OCI-LY7 (cell line): ENCODE data around the gene PRKAG2. TPM values are rescaled to one million over a fixed set of nuclear protein-coding genes. Genes with fewer than 3 reads are reported as not detected.

Source experiments
- BruUV-seq: library from RNA; stranded (reverse); fragments of 400-500 nt; replicated peaks from 2 replicates; lab custom pipeline; 2021; lab: Mats Ljungman, UMichigan
- CTCF ChIA-PET: fragments of 300-600 bp; sonication (Branson Sonifier 250); formaldehyde crosslinking; loops from one replicate; lab custom pipeline; 2022; ENCODE audit warnings: antibody characterized with exemption; ENCODE audit not compliant: unreplicated experiment; lab: Charles Lee
- POLR2A ChIA-PET: fragments of 300-600 bp; sonication (Branson Sonifier 250); formaldehyde crosslinking; loops from one replicate; lab custom pipeline; 2022; ENCODE audit warnings: antibody characterized with exemption; lab: Charles Lee
- DNase-seq: peaks from one replicate; pipeline ENCODE4 v3.0.0-alpha.2; 2015; ENCODE audit warnings: low spot score
- H2AFZ ChIP-seq: fragments of 200-600 bp; sonication (generic), shearing (Covaris generic); 2 replicates; pipeline ENCODE4 v1.6.1; 2014; ENCODE audit warnings: mild to moderate bottlenecking, antibody characterized with exemption, low read length, moderate library complexity
- H3K27ac ChIP-seq: fragments of 200-600 bp; sonication (generic); 2 replicates; pipeline ENCODE4 v1.5.1; 2014; ENCODE audit warnings: mixed run types, low read depth, mild to moderate bottlenecking, moderate library complexity, low read length, inconsistent platforms; ENCODE audit not compliant: poor library complexity, severe bottlenecking
- H3K36me3 ChIP-seq: fragments of 200-600 bp; sonication (generic); 2 replicates; pipeline ENCODE4 v1.6.1; 2014; ENCODE audit warnings: mild to moderate bottlenecking, antibody characterized with exemption, low read length, moderate library complexity, mixed read lengths; ENCODE audit not compliant: insufficient read depth
- H3K4me1 ChIP-seq: fragments of 200-600 bp; sonication (generic); 2 replicates; pipeline ENCODE4 v1.5.1; 2014; ENCODE audit warnings: mild to moderate bottlenecking, low read length; ENCODE audit not compliant: insufficient read depth, poor library complexity, severe bottlenecking
- H3K4me2 ChIP-seq: fragments of 200-600 bp; sonication (generic); 2 replicates; pipeline ENCODE4 v1.6.1; 2014; ENCODE audit warnings: mild to moderate bottlenecking, low read length
- H3K4me3 ChIP-seq: fragments of 200-600 bp; sonication (generic); 2 replicates; pipeline ENCODE4 v1.5.1; 2014; ENCODE audit warnings: mild to moderate bottlenecking, low read depth, low read length; ENCODE audit not compliant: poor library complexity, severe bottlenecking
- H3K79me2 ChIP-seq: fragments of 200-600 bp; sonication (generic); 2 replicates; pipeline ENCODE4 v1.6.1; 2016; ENCODE audit warnings: low read depth, mild to moderate bottlenecking, low read length, moderate library complexity, mixed read lengths; ENCODE audit not compliant: insufficient read depth
- H3K9me2 ChIP-seq: fragments of 200-600 bp; sonication (generic); 2 replicates; pipeline ENCODE4 v1.6.1; 2016; ENCODE audit warnings: mild to moderate bottlenecking, low read length, mixed read lengths; ENCODE audit not compliant: insufficient read depth
- H3K9me3 ChIP-seq: fragments of 200-600 bp; sonication (generic); 2 replicates; pipeline ENCODE4 v1.6.1; 2014; ENCODE audit warnings: mild to moderate bottlenecking, mixed run types, low read length, mixed read lengths
- H4K20me1 ChIP-seq: fragments of 200-600 bp; sonication (generic); 2 replicates; pipeline ENCODE4 v1.6.1; 2014; ENCODE audit warnings: mild to moderate bottlenecking, antibody characterized with exemption, low read length, moderate library complexity, mixed read lengths; ENCODE audit not compliant: insufficient read depth
- EZH2phosphoT487 ChIP-seq: fragments of 200-600 bp; sonication (generic); IDR thresholded peaks from 2 replicates; pipeline ENCODE4 v1.6.1; 2018; ENCODE audit warnings: low read depth, borderline replicate concordance, mild to moderate bottlenecking, mixed run types, antibody characterized with exemption, low read length, moderate library complexity, mixed read lengths
- intact Hi-C: fragments of 100-400 bp; cut with micrococcal nuclease; formaldehyde crosslinking; loops from one replicate; pipeline ENCODE4 v1.10.0; 2022; ENCODE audit not compliant: unreplicated experiment
- total RNA-seq, 2 experiments: library from RNA; depleted of rRNA in 1 of 2; stranded (reverse); fragments of >200 nt in 1 of 2; shearing (Covaris generic) in 1 of 2; gene quantifications; 2 replicates each; pipeline ENCODE4 v1.2.3, GENCODE V29; 2014 to 2022
- TF ChIP-seq, protein P1 (sequence below): fragments of 200-600 bp; sonication (generic); conservative IDR thresholded peaks from 2 replicates; pipeline ENCODE4 v1.5.1; 2014; ENCODE audit warnings: mild to moderate bottlenecking, antibody characterized with exemption, low read length, moderate library complexity, mixed read lengths

PRKAG2 gene
- total RNA-seq, 2 experiments from 2014 or later, result 1.2 to 5.1 TPM

DNA sequence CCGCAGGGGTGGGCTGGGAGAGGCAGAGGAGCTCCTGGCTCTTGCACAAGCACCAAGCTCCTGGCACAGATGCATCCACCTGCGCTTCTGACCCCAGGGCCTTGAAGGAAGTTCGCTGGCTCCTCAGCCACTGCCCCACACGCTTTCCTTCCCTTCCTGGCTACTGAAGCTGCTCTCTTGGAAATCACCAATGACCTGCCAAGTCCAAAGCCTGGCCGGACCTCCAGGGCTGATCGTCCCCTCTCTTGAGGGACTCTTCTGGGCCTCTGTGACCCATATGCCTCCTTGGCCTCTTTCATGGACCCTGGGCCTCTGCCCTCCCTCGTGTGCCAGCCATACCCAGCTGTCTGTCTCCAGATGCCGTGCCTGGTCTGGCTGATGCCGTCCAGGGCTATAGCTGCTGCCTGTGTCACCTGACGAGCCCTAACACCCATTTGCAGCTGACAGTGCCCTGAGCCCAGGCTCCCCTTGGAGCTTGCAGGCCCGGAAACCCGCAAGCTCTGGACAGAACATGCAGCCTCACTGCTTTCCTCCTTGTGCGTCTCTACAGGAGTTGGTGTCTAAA, 113.4 kb downstream of the PRKAG2 start:
- H2AFZ ChIP-seq, result no peak overlapping the region
- ChIA-PET CTCF (no interaction called here), POLR2A (interaction anchor here (0.6 kb wide), 1 partner anchor 496 kb away, joined by 4 read pairs; no protein-coding TSS in a partner anchor)
- H3K4me3 ChIP-seq, result no peak overlapping the region
- DNase-seq, result no peak
- no peaks in the 10 kb centered on the region for H3K79me2 ChIP-seq
- H3K36me3 ChIP-seq, result no peaks in the 10 kb centered on the region
- H3K4me2 ChIP-seq, result no peak overlapping the region
- H3K4me1 ChIP-seq, result no peaks in the 10 kb centered on the region
- BruUV-seq, result no TSS peak
- no peaks in the 10 kb centered on the region for H3K9me2 ChIP-seq
- intact Hi-C loops, result loop anchor here (10.0 kb wide), 1 partner anchor 319 kb away; the partner anchor contains the start of gene CRYGN
- TF ChIP-seq, protein P1, sequence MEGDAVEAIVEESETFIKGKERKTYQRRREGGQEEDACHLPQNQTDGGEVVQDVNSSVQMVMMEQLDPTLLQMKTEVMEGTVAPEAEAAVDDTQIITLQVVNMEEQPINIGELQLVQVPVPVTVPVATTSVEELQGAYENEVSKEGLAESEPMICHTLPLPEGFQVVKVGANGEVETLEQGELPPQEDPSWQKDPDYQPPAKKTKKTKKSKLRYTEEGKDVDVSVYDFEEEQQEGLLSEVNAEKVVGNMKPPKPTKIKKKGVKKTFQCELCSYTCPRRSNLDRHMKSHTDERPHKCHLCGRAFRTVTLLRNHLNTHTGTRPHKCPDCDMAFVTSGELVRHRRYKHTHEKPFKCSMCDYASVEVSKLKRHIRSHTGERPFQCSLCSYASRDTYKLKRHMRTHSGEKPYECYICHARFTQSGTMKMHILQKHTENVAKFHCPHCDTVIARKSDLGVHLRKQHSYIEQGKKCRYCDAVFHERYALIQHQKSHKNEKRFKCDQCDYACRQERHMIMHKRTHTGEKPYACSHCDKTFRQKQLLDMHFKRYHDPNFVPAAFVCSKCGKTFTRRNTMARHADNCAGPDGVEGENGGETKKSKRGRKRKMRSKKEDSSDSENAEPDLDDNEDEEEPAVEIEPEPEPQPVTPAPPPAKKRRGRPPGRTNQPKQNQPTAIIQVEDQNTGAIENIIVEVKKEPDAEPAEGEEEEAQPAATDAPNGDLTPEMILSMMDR, result no peak
- no peak for TF ChIP-seq EZH2phosphoT487
- H3K27ac ChIP-seq, result no peak overlapping the region
- H4K20me1 ChIP-seq, result no peaks in the 10 kb centered on the region
- no peaks in the 10 kb centered on the region for H3K9me3 ChIP-seq

DNA sequence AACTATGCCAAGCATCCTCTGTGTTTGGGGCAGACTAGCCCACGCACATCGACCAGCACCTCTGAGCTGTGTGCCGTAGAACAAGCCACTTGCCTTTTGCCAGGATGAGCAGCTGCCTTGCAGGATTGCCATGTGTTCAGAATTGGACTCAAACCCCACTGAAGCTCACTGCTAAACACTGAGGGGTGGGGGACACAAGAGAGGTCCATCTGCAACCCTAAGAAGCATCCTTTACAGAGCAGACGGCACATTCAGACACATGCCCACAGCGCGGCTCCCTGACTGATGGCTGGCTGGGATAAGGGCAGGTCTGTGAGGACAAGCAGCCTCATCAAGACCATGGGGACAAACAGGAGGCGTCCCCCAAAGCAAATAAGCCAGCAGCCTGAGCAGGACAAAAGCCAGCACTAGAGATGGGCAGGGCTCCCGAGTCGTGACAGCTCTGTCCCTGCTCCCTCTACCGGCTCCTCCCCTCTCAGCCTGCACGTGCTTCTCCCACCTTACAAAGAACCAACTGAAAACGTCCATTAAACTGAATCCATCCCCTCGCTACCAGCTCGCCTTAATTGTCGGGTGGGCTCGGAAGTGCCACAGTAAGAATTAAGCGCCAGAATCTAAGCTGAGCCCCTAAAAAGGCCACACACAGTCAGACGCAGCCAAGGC, 114.2 kb downstream of the PRKAG2 start:
- Histone ChIP-seq H4K20me1 (no peaks in the 10 kb centered on the region), H3K27ac (no peak overlapping the region), H2AFZ (no peak overlapping the region), H3K9me3 (no peaks in the 10 kb centered on the region), H3K79me2 (no peaks in the 10 kb centered on the region), H3K36me3 (no peaks in the 10 kb centered on the region), H3K9me2 (no peaks in the 10 kb centered on the region), H3K4me3 (no peak overlapping the region), H3K4me2 (no peak overlapping the region), H3K4me1 (no peaks in the 10 kb centered on the region)
- intact Hi-C loops, result loop anchor here (10.0 kb wide), 1 partner anchor 318 kb away; the partner anchor contains the start of gene CRYGN
- BruUV-seq, result no TSS peak
- CTCF ChIA-PET, result interaction anchor here (0.6 kb wide), 1 partner anchor 88 kb away, joined by 3 read pairs; no protein-coding TSS in a partner anchor
- POLR2A ChIA-PET, result interaction anchor here (0.6 kb wide), 1 partner anchor 496 kb away, joined by 4 read pairs; no protein-coding TSS in a partner anchor
- TF ChIP-seq, protein P1, result no peak
- TF ChIP-seq EZH2phosphoT487, result no peak
- DNase-seq, result no peak

DNA sequence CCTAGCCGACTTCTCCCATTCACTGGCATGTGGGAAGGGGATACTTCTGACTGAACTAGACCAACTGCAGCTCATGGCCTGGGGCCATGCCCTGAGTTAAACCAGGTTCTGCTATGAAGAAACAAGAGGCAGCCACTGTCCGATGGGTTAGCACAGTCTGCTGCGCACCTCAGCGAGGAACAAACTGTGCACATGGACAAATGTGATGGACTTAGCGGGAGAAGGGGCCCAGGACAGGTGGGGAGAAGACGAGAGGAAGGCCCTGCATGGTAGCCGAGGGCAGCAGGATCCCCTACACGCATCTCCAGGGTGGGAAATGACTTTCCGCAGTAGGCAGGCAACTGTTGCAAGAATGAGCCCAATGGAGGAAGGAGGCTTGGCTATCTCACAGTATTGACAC, 115.0 kb downstream of the PRKAG2 start:
- H3K4me2 ChIP-seq, result no peak overlapping the region
- no peak for DNase-seq
- H3K9me3 ChIP-seq, result no peaks in the 10 kb centered on the region
- H3K79me2 ChIP-seq, result no peaks in the 10 kb centered on the region
- H4K20me1 ChIP-seq, result no peaks in the 10 kb centered on the region
- H3K4me3 ChIP-seq, result no peak overlapping the region
- H2AFZ ChIP-seq, result no peak overlapping the region
- CTCF ChIA-PET, result interaction anchor here (0.6 kb wide), 1 partner anchor 87 kb away, joined by 3 read pairs; no protein-coding TSS in a partner anchor
- H3K27ac ChIP-seq, result no peak overlapping the region
- TF ChIP-seq, protein P1, result no peak
- TF ChIP-seq EZH2phosphoT487, result no peak
- intact Hi-C loops, result loop anchor here (10.0 kb wide), 1 partner anchor 317 kb away; the partner anchor contains the start of gene CRYGN
- no peaks in the 10 kb centered on the region for H3K9me2 ChIP-seq
- POLR2A ChIA-PET, result no interaction called here
- no peaks in the 10 kb centered on the region for H3K36me3 ChIP-seq
- no TSS peak for BruUV-seq
- no peaks in the 10 kb centered on the region for H3K4me1 ChIP-seq
